Colonic mucosa (tissue), 4 donors: ENCODE data around the gene ZFP91. TPM values are rescaled to one million over a fixed set of nuclear protein-coding genes. Genes with fewer than 3 reads are reported as not detected.
A peak's percentile ranks its signal among the peaks of the same experiment; 100 is the strongest.

Experiments
- DNase-seq: peaks from one replicate; pipeline ENCODE4 v3.0.0-alpha.2; 2020
- H3K27ac ChIP-seq: fragments of 200-600 bp; one replicate; pipeline ENCODE4 v1.8.0; 2021
- H3K27me3 ChIP-seq: fragments of 200-600 bp; one replicate; pipeline ENCODE4 v1.8.0; 2021
- H3K36me3 ChIP-seq: fragments of 200-600 bp; one replicate; pipeline ENCODE4 v1.8.0; 2021
- H3K4me1 ChIP-seq: fragments of 200-600 bp; one replicate; pipeline ENCODE4 v1.8.0; 2021; ENCODE audit warnings: mild to moderate bottlenecking
- H3K4me3 ChIP-seq: fragments of 200-600 bp; one replicate; pipeline ENCODE4 v1.8.0; 2021
- H3K9ac ChIP-seq, 2 donors: one replicate each; pipeline ENCODE4 v1.7.0; 2013; ENCODE audit warnings: control low read depth in 2 of 2, low read depth in 2 of 2, low read length in 2 of 2
- H3K9me3 ChIP-seq: fragments of 200-600 bp; one replicate; pipeline ENCODE4 v1.8.0; 2021
- CTCF ChIP-seq: fragments of 200-600 bp; IDR thresholded peaks from one replicate; pipeline ENCODE4 v1.8.0; 2022; ENCODE audit warnings: antibody characterized with exemption, mild to moderate bottlenecking
- intact Hi-C: fragments of 100-400 bp; cut with DNase I; formaldehyde crosslinking; loops from one replicate; pipeline ENCODE4 v1.14.1; 2022
- total RNA-seq, 2 donors: library from RNA; stranded (reverse); fragmentation: NEBNext Ultra II Directional in 1 of 2; extraction: Animal tissue kit (Norgen Biotek cat#: 25700) in 1 of 2; gene quantifications; one replicate each; pipeline ENCODE4 v1.2.1, GENCODE V29; 2021
- donor health status: healthy.
- donor health status: DM: no; HTN: no; CAD: no.
- donor health status: DM: no; HTN: no; CAD: no.

Gene ZFP91
- total RNA-seq, 2 donors from 2014 or later: 60.9 to 92.0 TPM

GRCh38 chr11:58625086-58625485 is 46.2 kb downstream of the ZFP91 start:
- Histone ChIP-seq H3K4me3 (no peak overlapping the region), H3K4me1 (no peaks in the 10 kb centered on the region), H3K9me3 (no peaks in the 10 kb centered on the region), H3K9ac (no peak overlapping the region), H3K27ac (no peak overlapping the region), H3K27me3 (no peaks in the 10 kb centered on the region), H3K36me3 (no peaks in the 10 kb centered on the region)
- no peak for TF ChIP-seq CTCF
- DNase-seq: no peak
- intact Hi-C loops: loop anchor here (10.0 kb wide), 1 partner anchor 50 kb away; the partner anchor contains the start of genes LPXN and ZFP91

- no peaks in the 10 kb centered on the region for H3K9me3 ChIP-seq
- no peak overlapping the region for H3K4me3 ChIP-seq
- no peaks in the 10 kb centered on the region for H3K27me3 ChIP-seq
- DNase-seq: no peak
- TF ChIP-seq CTCF: no peak
- H3K4me1 ChIP-seq: no peaks in the 10 kb centered on the region
- H3K36me3 ChIP-seq: no peaks in the 10 kb centered on the region
- H3K9ac ChIP-seq: no peak overlapping the region
- intact Hi-C loops: loop anchor here (10.0 kb wide), 1 partner anchor 51 kb away; the partner anchor contains the start of genes LPXN and ZFP91
- H3K27ac ChIP-seq: no peak overlapping the region
Observed at GRCh38 chr11:58625826-58626460, 47.1 kb downstream of the ZFP91 start.

GRCh38 chr11:58626934-58627483 is 48.1 kb downstream of the ZFP91 start:
- intact Hi-C loops: loop anchor here (10.0 kb wide), 1 partner anchor 52 kb away; the partner anchor contains the start of genes LPXN and ZFP91
- Histone ChIP-seq H3K4me1 (no peaks in the 10 kb centered on the region), H3K9ac (no peak overlapping the region), H3K36me3 (no peaks in the 10 kb centered on the region), H3K9me3 (no peaks in the 10 kb centered on the region), H3K4me3 (no peak overlapping the region), H3K27ac (no peak overlapping the region), H3K27me3 (no peaks in the 10 kb centered on the region)
- DNase-seq: no peak
- no peak for TF ChIP-seq CTCF

GRCh38 chr11:58628446-58628845 is 49.6 kb downstream of the ZFP91 start:
- Histone ChIP-seq H3K27me3 (no peaks in the 10 kb centered on the region), H3K4me1 (no peaks in the 10 kb centered on the region), H3K27ac (no peak overlapping the region), H3K9ac (no peak overlapping the region), H3K9me3 (no peaks in the 10 kb centered on the region), H3K4me3 (no peak overlapping the region), H3K36me3 (no peaks in the 10 kb centered on the region)
- intact Hi-C loops: loop anchor here (10.0 kb wide), 1 partner anchor 54 kb away; the partner anchor contains the start of genes LPXN and ZFP91
- no peak for DNase-seq
- TF ChIP-seq CTCF: no peak

- H3K9ac ChIP-seq: no peak overlapping the region
- peak; percentile 41 for TF ChIP-seq CTCF
- DNase-seq: peak; percentile 37
- no peaks in the 10 kb centered on the region for H3K4me1 ChIP-seq
- no peak overlapping the region for H3K27ac ChIP-seq
- intact Hi-C loops: loop anchor here (10.0 kb wide), 1 partner anchor 55 kb away; the partner anchor contains the start of genes LPXN and ZFP91
- no peak overlapping the region for H3K4me3 ChIP-seq
- H3K27me3 ChIP-seq: no peaks in the 10 kb centered on the region
- H3K36me3 ChIP-seq: no peaks in the 10 kb centered on the region
- no peaks in the 10 kb centered on the region for H3K9me3 ChIP-seq
Observed at GRCh38 chr11:58629857-58630256, 51.0 kb downstream of the ZFP91 start.
